GM19239 (cell line): ENCODE results near the gene ACRBP.
A peak's percentile ranks its signal among the peaks of the same experiment; 100 is the strongest.

ENCODE experiments used
- DNase-seq: peaks from one replicate; pipeline ENCODE4 v3.0.0; 2011; ENCODE audit warnings: low spot score; ENCODE audit not compliant: insufficient read length
- FAIRE-seq: peaks from 2 replicates; lab custom pipeline; 2011; peaks lifted over from hg19 to GRCh38; lab: Jason Lieb, UNC

The ACRBP gene

DNA sequence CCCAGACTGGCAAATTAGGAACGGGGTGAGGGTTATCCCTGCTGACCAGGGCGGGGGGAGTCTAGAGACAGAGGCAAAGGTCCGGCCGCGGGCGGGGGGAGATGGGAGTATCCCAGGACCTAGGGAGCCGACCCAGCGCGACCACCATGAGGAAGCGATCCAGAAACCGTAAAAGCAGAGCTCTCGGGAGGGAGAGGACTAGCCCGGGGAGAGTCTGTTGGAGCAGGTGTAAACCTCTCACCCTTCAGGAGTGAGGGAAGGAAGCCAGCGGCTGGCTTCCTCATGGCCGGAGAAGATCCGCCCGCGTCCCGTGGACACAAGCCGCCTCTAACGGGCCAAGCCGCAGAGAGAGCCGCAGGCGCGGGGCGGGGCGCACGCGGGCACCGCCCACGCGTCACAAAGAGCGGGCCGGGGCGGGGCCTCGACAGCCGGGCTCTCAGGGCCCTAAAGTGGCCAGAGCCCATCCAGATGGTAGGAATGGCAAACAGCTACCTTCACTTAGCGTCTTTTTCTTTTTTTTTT is at the start of gene ACRBP:
ACRBP (minus strand) TSS at position 350 of the 522 bp plus-strand sequence; CDS start at position 284, 66 bp downstream.
- DNase-seq (peak; percentile 74), FAIRE-seq (peak; percentile 64)

DNA sequence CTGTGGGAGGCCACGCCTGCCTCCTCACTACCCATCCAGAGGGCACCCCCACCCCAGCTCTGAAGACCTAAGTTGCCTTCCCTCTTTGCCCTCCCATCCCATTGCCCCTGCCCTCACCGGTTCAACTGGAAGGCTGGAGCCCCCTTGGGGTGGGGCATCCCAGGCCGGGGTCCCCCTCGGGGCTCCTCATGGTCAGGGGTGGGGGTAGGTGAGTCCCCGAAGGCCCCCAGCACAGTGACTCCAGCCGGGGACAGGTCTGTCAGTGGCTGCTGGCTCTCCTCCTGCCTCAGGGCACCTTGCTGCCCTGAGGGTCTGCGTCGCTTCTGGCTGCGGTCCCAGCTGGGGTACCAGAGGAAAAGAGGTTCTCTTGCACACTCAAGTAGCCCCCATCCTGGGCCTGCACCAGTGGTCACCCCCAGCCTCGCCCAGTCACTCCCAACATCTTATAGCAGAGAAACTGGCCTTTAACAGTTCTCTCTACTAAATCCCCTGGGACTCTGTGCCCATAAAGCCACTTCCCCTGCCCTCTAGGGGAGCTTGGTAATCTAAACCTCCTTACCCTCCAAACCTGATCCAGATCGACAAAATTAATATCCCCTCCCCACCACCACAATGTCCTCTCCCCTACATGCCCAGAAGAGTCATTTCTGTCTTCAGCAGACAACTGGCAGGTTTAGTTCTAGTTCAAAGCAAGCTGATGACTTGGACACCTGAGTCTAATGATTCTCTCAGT is 48.2 kb upstream of the ACRBP start:
- no peak for FAIRE-seq
- DNase-seq, result no peak

GRCh38 chr12:6694701-6695100 is 47.5 kb upstream of the ACRBP start:
- DNase-seq (no peak), FAIRE-seq (no peak)

- FAIRE-seq (no peak), DNase-seq (no peak)
Observed at GRCh38 chr12:6693832-6694355, 46.7 kb upstream of the ACRBP start.

- FAIRE-seq (no peak), DNase-seq (no peak)
Observed at GRCh38 chr12:6692888-6693287, 45.7 kb upstream of the ACRBP start.

DNA sequence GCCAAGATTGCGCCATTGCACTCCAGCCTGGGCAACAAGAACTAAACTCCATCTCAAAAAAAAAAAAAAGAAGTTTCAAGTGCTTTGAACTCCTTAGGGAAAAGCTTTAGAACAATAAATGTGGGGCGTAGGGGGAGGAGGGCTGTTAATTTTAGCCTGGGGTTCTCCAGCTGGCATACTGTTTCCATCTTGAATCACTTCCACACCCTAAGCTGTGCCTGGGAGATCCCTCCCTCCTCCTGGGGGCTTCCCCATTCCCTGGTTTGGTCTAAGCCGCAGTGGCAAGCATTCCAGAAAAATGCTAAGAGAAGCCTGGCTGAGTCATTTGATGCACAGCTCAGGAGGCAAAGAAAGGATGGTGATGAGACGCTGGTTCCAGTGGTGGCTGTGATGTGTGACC is 44.2 kb upstream of the ACRBP start:
- DNase-seq (no peak), FAIRE-seq (no peak)

DNA sequence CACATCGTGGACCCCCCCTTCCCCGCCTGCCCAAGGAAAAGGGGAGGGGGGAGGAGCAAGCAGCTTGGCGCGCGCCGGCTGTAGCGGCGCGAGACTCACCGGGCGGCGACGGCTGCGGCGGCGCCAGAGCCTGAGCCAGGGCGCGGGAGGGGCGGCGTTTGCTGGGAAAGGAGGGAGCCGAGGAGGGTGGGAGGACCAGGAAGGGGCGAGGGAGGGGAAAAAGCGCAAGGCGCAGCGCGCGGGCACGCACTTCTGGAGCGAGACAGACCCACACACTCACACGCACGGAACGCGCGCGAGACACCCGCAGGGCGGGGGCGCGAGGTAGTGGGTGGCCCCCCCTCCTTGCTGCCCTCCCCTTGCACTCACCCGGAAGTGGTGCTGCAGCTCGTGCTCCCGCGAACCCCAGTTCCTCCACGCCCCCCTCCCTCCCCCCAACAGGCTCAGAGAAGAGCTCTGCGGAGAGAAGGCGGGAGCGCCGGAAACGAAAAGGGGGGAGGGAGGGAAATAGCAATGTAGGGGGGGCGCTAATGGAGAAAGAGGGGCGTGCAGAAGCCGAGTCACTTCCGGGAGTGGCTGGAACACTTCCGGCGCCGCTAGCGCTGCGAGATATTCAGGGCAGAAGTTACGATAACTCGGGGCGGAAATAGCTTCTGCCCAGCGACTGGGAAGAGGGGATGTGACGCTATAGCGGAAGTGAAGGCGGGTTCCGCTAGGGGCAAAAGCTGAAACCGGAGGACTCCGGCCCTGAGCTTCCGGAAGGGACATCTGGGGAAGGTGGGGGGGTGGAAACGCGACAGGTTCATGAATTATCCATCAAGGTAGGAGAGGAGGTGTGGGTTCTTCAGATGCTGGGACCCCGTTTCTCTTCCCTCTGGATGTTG is 42.0 kb upstream of the ACRBP start, which contains the start of gene ZNF384:
ZNF384 (minus strand) TSS at position 377 of the 884 bp plus-strand sequence. CDS start 9,855 bp downstream, outside the sequence.
- DNase-seq, result peak; percentile 92
- peak; percentile 99 for FAIRE-seq

DNA sequence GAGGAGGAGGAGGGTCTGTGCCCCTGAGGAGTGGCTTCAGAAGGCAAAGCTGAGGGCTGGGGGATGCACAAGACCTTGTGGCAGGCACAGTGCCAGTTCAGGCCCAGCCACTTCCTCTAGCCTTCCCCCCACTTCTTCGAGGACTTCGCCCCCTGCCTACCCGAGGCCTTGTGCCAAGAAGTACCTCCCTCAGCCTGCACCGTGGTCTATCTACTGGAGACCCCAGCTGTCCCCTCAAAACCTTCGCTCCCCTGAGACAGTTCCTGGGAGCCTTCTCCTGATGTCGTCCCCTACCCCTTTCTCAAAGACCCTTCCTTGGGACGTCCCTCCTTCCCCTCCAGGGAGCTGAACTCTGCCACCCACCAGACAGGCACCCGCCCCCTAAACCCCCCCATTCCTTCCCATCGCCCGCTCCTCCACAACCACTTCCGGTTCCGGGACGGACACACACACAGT is 41.3 kb upstream of the ACRBP start:
- peak; percentile 28 for FAIRE-seq
- peak; percentile 57 for DNase-seq

- DNase-seq (no peak), FAIRE-seq (no peak)
Observed at GRCh38 chr12:6685814-6686213, 38.6 kb upstream of the ACRBP start.

- DNase-seq (no peak), FAIRE-seq (peak; percentile 51)
Observed at GRCh38 chr12:6684609-6685008, 37.4 kb upstream of the ACRBP start.

GRCh38 chr12:6676962-6677361 is 29.7 kb upstream of the ACRBP start:
- FAIRE-seq (no peak), DNase-seq (no peak)

- FAIRE-seq (no peak), DNase-seq (no peak)
Observed at GRCh38 chr12:6672143-6672542, 24.9 kb upstream of the ACRBP start.

- DNase-seq (no peak), FAIRE-seq (no peak)
Observed at GRCh38 chr12:6667559-6668210, 20.5 kb upstream of the ACRBP start.

GRCh38 chr12:6666211-6666610 is 19.0 kb upstream of the ACRBP start:
- DNase-seq, result no peak
- no peak for FAIRE-seq

DNA sequence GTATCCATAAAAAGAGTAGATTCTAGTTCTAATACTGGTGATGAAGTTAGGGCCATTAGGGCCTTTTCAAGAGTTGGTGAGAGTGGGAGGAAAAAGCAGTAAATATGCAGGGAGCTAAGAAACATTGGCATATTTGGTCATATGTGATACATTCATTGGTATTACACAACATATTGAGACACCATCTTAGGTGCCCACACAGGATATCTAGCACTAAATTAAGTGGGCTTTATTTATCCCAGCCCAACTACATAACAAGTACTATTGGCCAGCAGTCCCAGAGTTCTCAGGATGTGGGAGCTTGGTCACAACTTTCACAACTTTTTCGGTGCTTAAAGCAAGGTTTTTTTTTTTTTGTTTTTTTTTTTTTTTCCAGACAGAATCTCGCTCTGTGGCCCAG is 17.7 kb upstream of the ACRBP start:
- FAIRE-seq, result no peak
- no peak for DNase-seq

- FAIRE-seq (peak; percentile 99), DNase-seq (peak; percentile 97)
Observed at GRCh38 chr12:6662906-6663742, 15.9 kb upstream of the ACRBP start, which contains the start of gene ING4. TSS of gene ING4 (minus strand) at chr12:6663119. CDS start at chr12:6663101, 18 bp downstream.

DNA sequence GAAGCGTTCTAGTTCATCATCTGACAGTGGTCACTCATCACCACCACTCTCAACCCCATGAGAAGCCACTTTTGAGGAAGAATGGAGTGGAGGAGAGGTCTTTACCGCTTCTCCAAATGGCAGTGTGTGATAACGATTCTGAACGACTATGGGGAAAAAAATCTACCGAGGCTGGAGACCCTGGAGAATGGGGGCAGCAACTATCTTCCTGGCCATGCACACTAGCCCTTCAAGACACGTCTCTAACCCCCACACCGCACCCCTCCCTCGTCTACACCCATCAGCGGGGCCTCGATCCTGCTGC is 15.3 kb upstream of the ACRBP start:
- no peak for FAIRE-seq
- DNase-seq, result no peak

DNA sequence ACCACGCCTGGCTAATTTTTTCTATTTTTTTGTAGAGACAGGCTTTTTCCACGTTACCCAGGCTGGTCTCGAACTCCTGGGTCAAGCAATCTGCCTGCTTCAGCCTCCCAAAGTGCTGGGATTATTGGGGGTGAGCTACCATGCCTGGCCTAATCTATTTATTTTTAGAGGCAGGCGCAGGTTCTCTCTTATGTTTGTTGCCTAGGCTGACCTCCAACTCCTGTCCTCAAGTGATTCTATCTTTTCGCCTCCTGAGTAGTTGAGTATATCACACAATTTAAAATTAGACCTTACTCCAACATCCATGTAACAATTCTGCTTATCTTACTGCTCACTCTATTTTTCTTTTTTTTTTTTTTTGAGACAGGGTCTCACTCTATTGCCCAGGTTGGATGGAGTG is 6.8 kb upstream of the ACRBP start:
- FAIRE-seq (no peak), DNase-seq (no peak)

DNA sequence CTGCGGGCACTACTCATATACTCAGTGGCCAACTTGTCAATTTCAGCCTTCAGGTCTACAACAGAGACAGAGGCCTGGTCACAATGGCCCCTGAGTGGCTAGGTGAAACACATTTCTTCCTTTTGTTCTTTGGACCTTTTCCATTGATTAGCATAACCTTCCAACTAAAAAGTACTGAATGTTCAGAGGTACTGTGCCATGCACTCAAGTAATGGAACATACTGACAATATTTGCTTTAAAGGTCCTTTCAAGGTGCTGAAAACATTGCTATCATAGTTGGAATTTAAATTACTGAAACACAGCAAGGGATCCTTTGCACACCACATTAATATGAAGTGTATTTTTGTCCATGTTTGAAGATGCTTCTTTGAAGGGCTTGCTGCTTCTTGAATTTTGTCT is 6.1 kb upstream of the ACRBP start:
- DNase-seq (no peak), FAIRE-seq (no peak)
